Parathyroid adenoma (tissue), 2 donors: ENCODE measurements around the gene IGSF10.
A peak's percentile ranks its signal among the peaks of the same experiment; 100 is the strongest.

Experiments
- H2AFZ ChIP-seq: fragments of 300-600 bp; sonication (generic); one replicate; pipeline ENCODE4 v1.7.0; 2017; ENCODE audit warnings: antibody characterized with exemption, mild to moderate bottlenecking
- H3K27ac ChIP-seq: fragments of 300-600 bp; sonication (generic); one replicate; pipeline ENCODE4 v1.7.0; 2017
- H3K27me3 ChIP-seq: fragments of 300-600 bp; sonication (generic); one replicate; pipeline ENCODE4 v1.7.0; 2017; ENCODE audit warnings: low read length; ENCODE audit not compliant: control insufficient read depth, insufficient read depth
- H3K36me3 ChIP-seq: fragments of 300-600 bp; sonication (generic); one replicate; pipeline ENCODE4 v1.7.0; 2017; ENCODE audit warnings: low read length; ENCODE audit not compliant: control insufficient read depth, insufficient read depth
- H3K4me1 ChIP-seq: fragments of 300-600 bp; sonication (generic); one replicate; pipeline ENCODE4 v1.7.0; 2017; ENCODE audit warnings: control low read depth
- H3K4me2 ChIP-seq: fragments of 300-600 bp; sonication (generic); one replicate; pipeline ENCODE4 v1.7.0; 2017; ENCODE audit warnings: low read length
- H3K4me3 ChIP-seq: fragments of 300-600 bp; sonication (generic); one replicate; pipeline ENCODE4 v1.7.0; 2017; ENCODE audit warnings: low read depth, low read length
- H3K79me2 ChIP-seq: fragments of 300-600 bp; sonication (generic); one replicate; pipeline ENCODE4 v1.7.0; 2017; ENCODE audit warnings: control low read depth
- H3K9ac ChIP-seq: fragments of 300-600 bp; sonication (generic); one replicate; pipeline ENCODE4 v1.7.0; 2017; ENCODE audit warnings: mild to moderate bottlenecking
- H3K9me3 ChIP-seq: fragments of 300-600 bp; sonication (generic); one replicate; pipeline ENCODE4 v1.7.0; 2017; ENCODE audit warnings: low read length; ENCODE audit not compliant: control insufficient read depth
- TF ChIP-seq, protein P1 (sequence below): fragments of 300-600 bp; sonication (generic); IDR thresholded peaks from one replicate; pipeline ENCODE4 v1.7.0; 2017; ENCODE audit warnings: antibody characterized with exemption, mild to moderate bottlenecking
- donor health status: primary hyperparathyroidism.

Gene IGSF10

DNA sequence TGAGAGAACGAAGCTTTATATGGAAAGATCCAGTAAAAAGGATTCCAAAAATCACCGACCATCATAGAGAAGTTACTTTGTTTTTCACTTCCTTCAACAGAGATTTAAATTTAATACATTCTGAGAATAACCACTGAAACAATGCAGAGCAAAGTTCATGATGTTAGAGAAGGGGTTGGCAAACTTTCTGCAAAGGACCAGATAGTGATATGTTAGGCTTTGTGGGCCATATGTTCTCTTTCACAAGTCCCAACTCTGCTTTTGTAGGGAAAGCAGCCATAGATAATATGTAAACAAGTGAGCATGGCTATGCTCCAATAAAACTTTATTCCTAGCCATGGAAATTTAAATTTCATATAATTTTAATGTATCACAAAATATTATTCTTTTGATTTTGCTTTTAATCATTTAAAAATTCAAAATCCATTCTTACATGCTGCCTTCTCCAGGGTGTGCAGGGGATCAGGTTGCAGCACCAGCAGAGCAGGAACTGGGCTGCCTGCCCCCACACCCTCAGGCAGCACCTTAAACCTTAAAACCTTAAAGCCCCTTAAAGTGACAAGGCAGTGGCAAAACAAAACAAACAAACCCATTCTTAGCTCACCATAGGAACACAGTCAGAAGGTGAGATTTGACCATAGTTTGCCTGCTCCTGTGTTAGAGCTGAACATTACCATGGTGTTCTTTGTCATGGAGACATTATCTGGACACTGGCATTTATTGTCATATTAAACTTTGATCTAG is 16.9 kb upstream of the IGSF10 start:
- TF ChIP-seq, protein P1, sequence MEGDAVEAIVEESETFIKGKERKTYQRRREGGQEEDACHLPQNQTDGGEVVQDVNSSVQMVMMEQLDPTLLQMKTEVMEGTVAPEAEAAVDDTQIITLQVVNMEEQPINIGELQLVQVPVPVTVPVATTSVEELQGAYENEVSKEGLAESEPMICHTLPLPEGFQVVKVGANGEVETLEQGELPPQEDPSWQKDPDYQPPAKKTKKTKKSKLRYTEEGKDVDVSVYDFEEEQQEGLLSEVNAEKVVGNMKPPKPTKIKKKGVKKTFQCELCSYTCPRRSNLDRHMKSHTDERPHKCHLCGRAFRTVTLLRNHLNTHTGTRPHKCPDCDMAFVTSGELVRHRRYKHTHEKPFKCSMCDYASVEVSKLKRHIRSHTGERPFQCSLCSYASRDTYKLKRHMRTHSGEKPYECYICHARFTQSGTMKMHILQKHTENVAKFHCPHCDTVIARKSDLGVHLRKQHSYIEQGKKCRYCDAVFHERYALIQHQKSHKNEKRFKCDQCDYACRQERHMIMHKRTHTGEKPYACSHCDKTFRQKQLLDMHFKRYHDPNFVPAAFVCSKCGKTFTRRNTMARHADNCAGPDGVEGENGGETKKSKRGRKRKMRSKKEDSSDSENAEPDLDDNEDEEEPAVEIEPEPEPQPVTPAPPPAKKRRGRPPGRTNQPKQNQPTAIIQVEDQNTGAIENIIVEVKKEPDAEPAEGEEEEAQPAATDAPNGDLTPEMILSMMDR, result no peak
- H3K79me2 ChIP-seq, result no peaks in the 10 kb centered on the region
- no peak overlapping the region for H2AFZ ChIP-seq
- no peak overlapping the region for H3K27ac ChIP-seq
- H3K27me3 ChIP-seq, result no peaks in the 10 kb centered on the region
- no peak overlapping the region for H3K9ac ChIP-seq
- no peak overlapping the region for H3K4me3 ChIP-seq
- H3K36me3 ChIP-seq, result no peaks in the 10 kb centered on the region
- no peaks in the 10 kb centered on the region for H3K4me1 ChIP-seq
- no peak overlapping the region for H3K4me2 ChIP-seq
- no peaks in the 10 kb centered on the region for H3K9me3 ChIP-seq

DNA sequence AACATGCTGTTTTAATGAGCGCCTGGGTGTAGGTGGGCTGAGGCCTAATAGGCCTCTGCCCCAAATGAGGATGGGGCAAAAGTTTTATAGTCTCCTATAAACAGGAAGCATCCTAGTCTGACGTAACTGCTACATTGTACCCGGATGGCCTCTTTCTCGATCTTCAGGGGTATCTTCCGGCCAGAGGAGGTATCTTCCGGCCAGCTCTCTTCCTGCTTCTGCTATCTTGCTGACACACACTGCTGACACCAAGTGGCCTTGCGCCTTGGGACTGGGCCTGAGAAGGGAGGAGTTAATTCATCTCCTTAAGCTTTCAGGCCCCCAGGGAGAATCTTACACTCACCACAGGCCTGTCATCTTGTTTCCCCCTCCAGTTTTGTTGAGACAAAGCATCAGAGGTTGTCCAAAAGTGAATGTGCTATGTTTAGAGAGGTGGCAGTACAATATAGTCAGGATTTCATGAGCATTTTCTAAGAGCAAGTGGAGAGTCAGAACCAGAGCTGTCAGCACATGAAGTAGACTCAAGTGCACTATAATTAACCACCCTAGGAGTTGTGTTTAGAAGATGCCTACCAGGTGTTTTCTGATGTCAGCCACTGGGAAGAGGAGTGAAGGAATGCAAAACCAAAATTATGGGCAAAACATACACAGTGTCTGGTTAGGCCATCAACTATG is 15.6 kb upstream of the IGSF10 start:
- H3K4me1 ChIP-seq, result no peaks in the 10 kb centered on the region
- H3K27me3 ChIP-seq, result no peaks in the 10 kb centered on the region
- no peak overlapping the region for H2AFZ ChIP-seq
- TF ChIP-seq, protein P1, result no peak
- H3K79me2 ChIP-seq, result no peaks in the 10 kb centered on the region
- H3K36me3 ChIP-seq, result no peaks in the 10 kb centered on the region
- no peaks in the 10 kb centered on the region for H3K9me3 ChIP-seq
- H3K4me3 ChIP-seq, result no peak overlapping the region
- no peak overlapping the region for H3K9ac ChIP-seq
- H3K27ac ChIP-seq, result no peak overlapping the region
- H3K4me2 ChIP-seq, result no peak overlapping the region

DNA sequence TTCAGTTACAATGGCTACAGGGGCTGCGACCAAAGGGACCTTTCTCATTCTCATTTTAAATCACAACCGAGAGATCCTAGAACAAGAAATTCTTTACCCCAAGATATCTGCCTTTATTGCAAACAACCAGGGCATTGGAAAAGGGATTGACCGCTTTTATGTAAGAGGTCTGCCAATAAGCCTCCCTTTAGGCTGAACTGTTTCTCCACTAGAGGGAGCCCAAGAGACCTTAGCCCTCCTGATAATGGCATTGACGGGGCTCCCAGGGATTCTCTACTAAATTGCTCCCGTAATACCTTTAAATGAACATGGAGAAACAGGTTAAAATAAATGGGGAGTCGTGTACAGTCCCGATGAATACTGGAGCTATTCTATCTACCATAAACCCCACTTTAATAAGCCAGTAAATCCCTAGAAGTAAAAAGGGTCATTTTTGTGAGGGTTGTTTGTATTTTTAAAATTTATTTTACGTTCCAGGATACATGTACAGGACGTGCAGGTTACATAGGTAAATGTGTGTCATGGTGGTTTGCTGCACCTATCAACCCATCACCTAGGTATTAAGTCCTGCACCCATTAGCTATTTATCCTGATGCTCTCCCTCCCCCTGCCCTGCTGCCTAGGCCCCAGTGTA is 7.5 kb upstream of the IGSF10 start:
- Histone ChIP-seq H3K27me3 (no peaks in the 10 kb centered on the region), H3K4me2 (no peak overlapping the region), H2AFZ (peak overlapping the region; percentile 52), H3K9ac (no peak overlapping the region), H3K79me2 (no peaks in the 10 kb centered on the region), H3K9me3 (no peaks in the 10 kb centered on the region), H3K4me1 (no peaks in the 10 kb centered on the region), H3K4me3 (no peak overlapping the region), H3K27ac (no peak overlapping the region), H3K36me3 (no peaks in the 10 kb centered on the region)
- TF ChIP-seq, protein P1, result peak; percentile 72

DNA sequence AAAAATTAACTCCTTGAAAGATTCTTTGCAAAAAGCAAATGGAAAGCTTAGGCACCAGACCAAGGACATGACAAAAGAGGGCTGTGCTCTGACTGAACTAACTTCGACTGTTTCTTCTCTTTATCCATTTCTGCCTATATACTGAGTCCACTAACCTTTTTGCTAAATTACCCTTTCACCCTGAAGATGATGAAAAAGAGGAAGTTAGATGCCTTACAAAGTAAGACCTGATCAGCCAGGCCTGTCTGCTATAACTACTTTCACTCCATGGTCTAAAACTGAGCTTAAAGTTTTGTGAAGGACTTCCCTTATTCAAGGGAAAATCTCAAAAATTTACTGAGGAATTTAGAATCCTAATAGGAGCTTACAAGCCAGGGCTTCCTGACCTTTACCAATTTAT is 6.2 kb upstream of the IGSF10 start:
- Histone ChIP-seq H3K4me1 (no peaks in the 10 kb centered on the region), H3K9ac (no peak overlapping the region), H3K36me3 (no peaks in the 10 kb centered on the region), H2AFZ (no peak overlapping the region), H3K4me3 (no peak overlapping the region), H3K9me3 (no peaks in the 10 kb centered on the region), H3K27me3 (no peaks in the 10 kb centered on the region), H3K27ac (no peak overlapping the region), H3K79me2 (no peaks in the 10 kb centered on the region), H3K4me2 (no peak overlapping the region)
- TF ChIP-seq, protein P1, result no peak
